Activated CD4-positive, alpha-beta memory T cell treated with anti-CD3 and anti-CD28 coated beads, Interleukin-2, amount 10 ng/mL, durations not matched to agents 7 days and 5 days (primary cell): ENCODE measurements around the gene VPS13D. TPM values are rescaled to one million over a fixed set of nuclear protein-coding genes. Genes with fewer than 3 reads are reported as not detected.

ENCODE experiments used
- CTCF ChIA-PET: fragments of 350-600 bp; sonication (Branson Sonifier 250); formaldehyde crosslinking; loops from one replicate; lab custom pipeline; 2021; ENCODE audit warnings: antibody characterized with exemption, inconsistent platforms; lab: Charles Lee
- POLR2A ChIA-PET: fragments of 350-600 bp; sonication (Branson Sonifier 250); formaldehyde crosslinking; loops from one replicate; lab custom pipeline; 2021; ENCODE audit warnings: antibody characterized with exemption; lab: Charles Lee
- DNase-seq: peaks from one replicate; pipeline ENCODE4 v3.0.0-alpha.2; 2020
- H3K27ac Mint-ChIP-seq: one replicate; pipeline ENCODE4 v1.8.0; 2021; ENCODE audit warnings: mild to moderate bottlenecking, mixed read lengths
- H3K27me3 Mint-ChIP-seq: one replicate; pipeline ENCODE4 v1.8.0; 2021; ENCODE audit warnings: mixed read lengths
- H3K36me3 Mint-ChIP-seq: one replicate; pipeline ENCODE4 v1.8.0; 2021; ENCODE audit warnings: low read depth, mixed read lengths
- H3K4me1 Mint-ChIP-seq: one replicate; pipeline ENCODE4 v1.8.0; 2021; ENCODE audit warnings: mixed read lengths
- H3K4me3 Mint-ChIP-seq: one replicate; pipeline ENCODE4 v1.8.0; 2021; ENCODE audit warnings: mild to moderate bottlenecking, mixed read lengths
- H3K9me3 Mint-ChIP-seq: one replicate; pipeline ENCODE4 v1.8.0; 2021; ENCODE audit warnings: mixed read lengths
- total RNA-seq, 2 experiments: library from RNA; stranded (reverse); gene quantifications; one replicate each; pipeline ENCODE4 v1.2.3, GENCODE V29; 2021

VPS13D gene
- total RNA-seq, 2 experiments from 2014 or later: 28.1 to 31.4 TPM

DNA sequence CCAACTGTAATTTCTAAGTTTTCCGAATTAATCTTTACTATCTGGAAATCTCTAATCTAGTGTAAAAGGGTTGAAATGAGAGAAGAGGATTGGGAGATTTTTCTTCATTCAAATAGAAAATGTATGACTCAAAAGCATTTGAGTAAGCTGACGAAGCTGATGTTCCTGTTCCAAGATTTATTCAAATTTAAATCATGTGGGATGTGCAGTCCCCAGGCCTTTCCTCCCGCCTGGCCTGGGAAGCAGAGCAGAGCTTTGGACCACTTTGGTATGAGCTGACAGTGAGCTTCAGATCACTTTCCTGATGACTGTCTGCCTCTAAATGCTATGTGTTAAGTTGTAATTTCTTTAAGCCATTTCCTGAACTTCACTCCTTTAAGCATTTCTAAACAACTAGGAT is 196.2 kb downstream of the VPS13D start:
- ChIA-PET CTCF (interaction anchor here (1.0 to 1.3 kb wide), 2 partner anchors 15 to 302 kb away, joined by 3 read pairs; no protein-coding TSS in a partner anchor), POLR2A (interaction anchor here (1.1 kb wide), 1 partner anchor 8 kb away, joined by 3 read pairs; no protein-coding TSS in a partner anchor)
- DNase-seq: no peak
- peaks cover 2% of the 10 kb centered on the region for H3K4me1 Mint-ChIP-seq
- peaks cover 19% of the 10 kb centered on the region for H3K36me3 Mint-ChIP-seq
- no peaks in the 10 kb centered on the region for H3K9me3 Mint-ChIP-seq
- no peaks in the 10 kb centered on the region for H3K27me3 Mint-ChIP-seq
- no peak overlapping the region for H3K27ac Mint-ChIP-seq
- H3K4me3 Mint-ChIP-seq: no peak overlapping the region

GRCh38 chr1:12428334-12428733 is 198.5 kb downstream of the VPS13D start:
- H3K27ac Mint-ChIP-seq: no peak overlapping the region
- CTCF ChIA-PET: no interaction called here

GRCh38 chr1:12430525-12430924 is 200.7 kb downstream of the VPS13D start:
- ChIA-PET POLR2A (no interaction called here), CTCF (interaction anchor here (0.6 kb wide), 1 partner anchor 8 kb away, joined by 5 read pairs; no protein-coding TSS in a partner anchor)
- H3K36me3 Mint-ChIP-seq: peaks cover 14% of the 10 kb centered on the region
- DNase-seq: no peak
- H3K4me3 Mint-ChIP-seq: no peak overlapping the region
- H3K27ac Mint-ChIP-seq: no peak overlapping the region
- H3K9me3 Mint-ChIP-seq: no peaks in the 10 kb centered on the region
- H3K27me3 Mint-ChIP-seq: no peaks in the 10 kb centered on the region
- H3K4me1 Mint-ChIP-seq: peaks cover 26% of the 10 kb centered on the region

More at GRCh38 chr1:12428334-12428733, 198.5 kb downstream of the VPS13D start:
- POLR2A ChIA-PET: no interaction called here
- no peaks in the 10 kb centered on the region for H3K27me3 Mint-ChIP-seq
- DNase-seq: no peak
- no peaks in the 10 kb centered on the region for H3K9me3 Mint-ChIP-seq
- H3K4me1 Mint-ChIP-seq: peaks cover 6% of the 10 kb centered on the region
- H3K4me3 Mint-ChIP-seq: no peak overlapping the region
- H3K36me3 Mint-ChIP-seq: peaks cover 10% of the 10 kb centered on the region

- CTCF ChIA-PET: no interaction called here
- no peak for DNase-seq
- Mint-ChIP-seq H3K4me1 (peaks cover 50% of the 10 kb centered on the region), H3K36me3 (peaks cover 27% of the 10 kb centered on the region), H3K27ac (no peak overlapping the region), H3K4me3 (no peak overlapping the region), H3K27me3 (no peaks in the 10 kb centered on the region), H3K9me3 (no peaks in the 10 kb centered on the region)
- POLR2A ChIA-PET: interaction anchor here (3.8 kb wide), 1 partner anchor 17 kb away, joined by 22 read pairs; no protein-coding TSS in a partner anchor
These were observed 203.1 kb downstream of the VPS13D start for GRCh38 chr1:12432897-12433296.

DNA sequence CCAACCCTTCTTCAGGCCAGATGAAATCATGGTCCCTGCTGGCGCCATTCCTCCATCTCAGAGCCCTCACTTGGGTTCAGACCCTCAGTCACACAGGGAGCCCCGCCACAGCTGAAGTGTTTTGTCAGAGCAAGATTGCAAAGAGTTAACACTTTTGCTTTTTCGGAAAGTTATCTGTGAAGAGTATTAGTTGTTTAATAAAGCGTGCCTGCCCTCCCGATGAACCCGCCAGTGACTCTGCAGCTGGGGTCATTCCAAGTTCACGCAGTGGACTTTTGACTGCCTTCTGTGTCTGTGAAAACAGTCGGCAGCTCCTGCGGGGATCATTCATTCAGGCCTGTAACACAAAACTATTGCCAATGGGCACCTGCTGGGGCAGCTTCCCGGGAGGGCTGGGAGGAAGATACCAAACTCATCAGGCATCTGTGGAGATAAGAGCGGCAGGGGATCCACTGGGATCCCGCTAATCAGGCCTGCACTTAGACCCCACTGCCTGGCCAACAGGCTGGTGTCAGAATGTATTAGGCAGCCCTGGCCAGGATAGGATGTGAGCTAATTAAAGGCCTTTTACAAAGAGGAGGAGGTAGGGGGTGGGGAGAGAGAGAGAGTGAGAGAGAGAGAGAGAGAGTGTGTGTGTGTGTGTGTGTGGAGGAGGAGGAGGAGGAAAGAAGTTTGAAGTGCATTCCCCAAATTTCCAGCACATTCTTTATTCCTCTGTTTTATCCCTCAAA is 203.7 kb downstream of the VPS13D start:
- peaks cover 56% of the 10 kb centered on the region for H3K4me1 Mint-ChIP-seq
- no peak for DNase-seq
- H3K27me3 Mint-ChIP-seq: no peaks in the 10 kb centered on the region
- H3K27ac Mint-ChIP-seq: peak overlapping the region; percentile 42
- POLR2A ChIA-PET: interaction anchor here (0.7 to 3.8 kb wide), 13 partner anchors 8 to 524 kb away, joined by 3 to 30 read pairs (median 4); no protein-coding TSS in a partner anchor
- no peak overlapping the region for H3K4me3 Mint-ChIP-seq
- CTCF ChIA-PET: interaction anchor here (1.0 to 1.2 kb wide), 2 partner anchors 16 to 44 kb away, joined by 3 read pairs; no protein-coding TSS in a partner anchor
- peaks cover 32% of the 10 kb centered on the region for H3K36me3 Mint-ChIP-seq
- H3K9me3 Mint-ChIP-seq: peaks cover 5% of the 10 kb centered on the region

DNA sequence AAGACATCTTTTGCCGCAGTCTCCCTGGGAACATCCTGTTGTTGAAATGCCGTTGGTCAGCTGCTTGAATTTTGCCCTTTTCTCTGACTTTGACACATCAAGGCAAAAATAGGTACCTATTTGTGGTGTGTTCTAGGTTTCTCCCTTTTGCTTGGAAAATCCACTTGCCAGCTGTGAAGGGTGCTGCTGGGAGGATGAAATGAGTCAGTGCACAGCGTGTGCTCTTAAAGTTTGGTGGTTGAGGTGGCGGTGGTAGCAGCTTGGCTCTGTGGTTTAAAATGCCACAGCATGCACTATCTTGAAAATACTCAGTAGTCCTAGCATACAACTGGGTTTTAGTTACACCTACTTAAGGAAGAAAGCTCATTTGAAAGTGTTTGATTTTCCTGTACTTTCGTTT is 204.3 kb downstream of the VPS13D start:
- ChIA-PET CTCF (interaction anchor here (1.0 to 1.6 kb wide), 3 partner anchors 15 to 44 kb away, joined by 3 to 4 read pairs (median 3); no protein-coding TSS in a partner anchor), POLR2A (interaction anchor here (0.7 to 4.9 kb wide), 18 partner anchors 8 to 525 kb away, joined by 3 to 30 read pairs (median 4); no protein-coding TSS in a partner anchor)
- peak; percentile 81 for DNase-seq
- Mint-ChIP-seq H3K4me3 (peak overlapping the region; percentile 42), H3K27me3 (peaks cover 2% of the 10 kb centered on the region), H3K27ac (peak overlapping the region; percentile 67), H3K36me3 (peaks cover 35% of the 10 kb centered on the region), H3K9me3 (peaks cover 6% of the 10 kb centered on the region), H3K4me1 (peaks cover 63% of the 10 kb centered on the region)

GRCh38 chr1:12434686-12435085 is 204.9 kb downstream of the VPS13D start:
- POLR2A ChIA-PET: interaction anchor here (0.7 to 4.9 kb wide), 20 partner anchors 9 to 525 kb away, joined by 3 to 30 read pairs (median 4); partner anchors contain the start of gene DHRS3
- peak overlapping the region; percentile 42 for H3K4me3 Mint-ChIP-seq
- DNase-seq: no peak
- CTCF ChIA-PET: interaction anchor here (1.0 to 1.6 kb wide), 5 partner anchors 15 to 185 kb away, joined by 3 to 4 read pairs (median 3); no protein-coding TSS in a partner anchor
- peak overlapping the region; percentile 67 for H3K27ac Mint-ChIP-seq
- peaks cover 2% of the 10 kb centered on the region for H3K27me3 Mint-ChIP-seq
- peaks cover 6% of the 10 kb centered on the region for H3K9me3 Mint-ChIP-seq
- peaks cover 35% of the 10 kb centered on the region for H3K36me3 Mint-ChIP-seq
- peaks cover 68% of the 10 kb centered on the region for H3K4me1 Mint-ChIP-seq

GRCh38 chr1:12435639-12436344 is 206.0 kb downstream of the VPS13D start:
- Mint-ChIP-seq H3K9me3 (peaks cover 6% of the 10 kb centered on the region), H3K27ac (peak overlapping the region; percentile 79), H3K36me3 (peaks cover 42% of the 10 kb centered on the region), H3K27me3 (peaks cover 5% of the 10 kb centered on the region), H3K4me1 (peaks cover 75% of the 10 kb centered on the region), H3K4me3 (peak overlapping the region; percentile 16)
- POLR2A ChIA-PET: interaction anchor here (0.9 to 4.9 kb wide), 15 partner anchors 12 to 225 kb away, joined by 3 to 30 read pairs (median 7); partner anchors contain the start of gene DHRS3
- CTCF ChIA-PET: interaction anchor here (0.6 to 1.6 kb wide), 4 partner anchors 14 to 184 kb away, joined by 3 to 8 read pairs (median 4); no protein-coding TSS in a partner anchor
- peak; percentile 73 for DNase-seq

DNA sequence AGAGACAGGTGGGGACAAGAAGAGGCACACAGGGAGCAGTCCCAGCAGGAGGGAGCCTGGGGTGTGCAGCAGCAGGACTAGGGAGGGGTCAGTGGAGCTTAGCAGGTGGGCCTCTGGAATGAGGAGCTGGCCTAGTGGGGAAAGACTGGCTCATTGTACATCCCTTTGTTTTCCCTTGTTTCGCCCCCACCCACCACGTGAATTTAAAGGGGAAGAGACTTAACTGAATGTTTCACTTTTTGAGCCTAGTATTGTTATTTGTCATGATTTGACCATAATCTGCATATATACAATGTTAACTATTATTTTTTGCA is 206.5 kb downstream of the VPS13D start:
- POLR2A ChIA-PET: interaction anchor here (0.9 to 4.9 kb wide), 12 partner anchors 11 to 181 kb away, joined by 3 to 30 read pairs (median 10); partner anchors contain the start of gene DHRS3
- DNase-seq: no peak
- H3K4me3 Mint-ChIP-seq: peak overlapping the region; percentile 15
- H3K36me3 Mint-ChIP-seq: peaks cover 45% of the 10 kb centered on the region
- peaks cover 7% of the 10 kb centered on the region for H3K27me3 Mint-ChIP-seq
- peaks cover 6% of the 10 kb centered on the region for H3K9me3 Mint-ChIP-seq
- CTCF ChIA-PET: no interaction called here
- peak overlapping the region; percentile 79 for H3K27ac Mint-ChIP-seq
- peaks cover 76% of the 10 kb centered on the region for H3K4me1 Mint-ChIP-seq

- POLR2A ChIA-PET: interaction anchor here (0.7 to 4.9 kb wide), 5 partner anchors 13 to 182 kb away, joined by 3 to 22 read pairs (median 9); no protein-coding TSS in a partner anchor
- CTCF ChIA-PET: no interaction called here
- H3K4me3 Mint-ChIP-seq: no peak overlapping the region
- peak overlapping the region; percentile 0 for H3K27ac Mint-ChIP-seq
- DNase-seq: no peak
- peaks cover 50% of the 10 kb centered on the region for H3K36me3 Mint-ChIP-seq
- H3K9me3 Mint-ChIP-seq: peaks cover 6% of the 10 kb centered on the region
- H3K4me1 Mint-ChIP-seq: peaks cover 79% of the 10 kb centered on the region
- peaks cover 12% of the 10 kb centered on the region for H3K27me3 Mint-ChIP-seq
These were observed 207.2 kb downstream of the VPS13D start for GRCh38 chr1:12436817-12437599.

- H3K27me3 Mint-ChIP-seq: peaks cover 12% of the 10 kb centered on the region
- peaks cover 79% of the 10 kb centered on the region for H3K4me1 Mint-ChIP-seq
- ChIA-PET POLR2A (interaction anchor here (0.7 to 4.9 kb wide), 3 partner anchors 35 to 181 kb away, joined by 3 to 17 read pairs (median 3); no protein-coding TSS in a partner anchor), CTCF (no interaction called here)
- no peak for DNase-seq
- H3K9me3 Mint-ChIP-seq: peaks cover 6% of the 10 kb centered on the region
- H3K36me3 Mint-ChIP-seq: peaks cover 49% of the 10 kb centered on the region
- H3K27ac Mint-ChIP-seq: no peak overlapping the region
- no peak overlapping the region for H3K4me3 Mint-ChIP-seq
These were observed 207.8 kb downstream of the VPS13D start for GRCh38 chr1:12437629-12438028.
